Neural cell (in vitro differentiated cells): ENCODE data around the gene CMYA5.

ENCODE experiments used
- CTCF ChIP-seq: fragments of 450-650 bp; IDR thresholded peaks from 2 replicates; pipeline ENCODE4 v1.5.1; 2014; ENCODE audit warnings: antibody characterized with exemption, mild to moderate bottlenecking, moderate library complexity; ENCODE audit not compliant: poor library complexity, severe bottlenecking
- POLR2AphosphoS5 ChIP-seq: IDR thresholded peaks from 2 replicates; pipeline ENCODE4 v1.6.1; 2012

GRCh38 chr5:79798893-79799590, 109.4 kb downstream of the CMYA5 start:
- TF ChIP-seq CTCF (no peak), POLR2AphosphoS5 (no peak)
